Esophagus squamous epithelium (tissue), 4 donors: ENCODE measurements around the gene STS.

Source experiments
- CTCF ChIP-seq, 6 experiments: fragments of 450-650 bp in 4 of 6; fragments of 200-600 bp in 2 of 6; sonication (generic) in 2 of 6; IDR thresholded peaks; one replicate each; pipeline ENCODE4 v1.5.1; 2016 to 2019; ENCODE audit warnings: antibody characterized with exemption in 6 of 6, mild to moderate bottlenecking in 4 of 6, moderate library complexity in 4 of 6
- POLR2A ChIP-seq, 4 donors: fragments of 450-650 bp; IDR thresholded peaks; one replicate each; pipeline ENCODE4 v1.6.1; 2017; ENCODE audit warnings: antibody characterized with exemption in 4 of 4, mild to moderate bottlenecking in 4 of 4, moderate library complexity in 3 of 4

- no peak for TF ChIP-seq CTCF (IDR thresholded peaks at IDR 0.05)
- TF ChIP-seq POLR2A (IDR thresholded peaks at IDR 0.05): no peak
Measured at GRCh38 chrX:7117587-7117986, 29.9 kb upstream of the STS start.
